Fibroblast of skin of left quadriceps (primary cell): ENCODE measurements around the gene FBXO21.

ENCODE experiments used
- DNase-seq, 2 experiments: peaks; one replicate each; pipeline ENCODE4 v3.0.0-alpha.2; 2013; ENCODE audit warnings: low read depth in 2 of 2

FBXO21 gene

DNA sequence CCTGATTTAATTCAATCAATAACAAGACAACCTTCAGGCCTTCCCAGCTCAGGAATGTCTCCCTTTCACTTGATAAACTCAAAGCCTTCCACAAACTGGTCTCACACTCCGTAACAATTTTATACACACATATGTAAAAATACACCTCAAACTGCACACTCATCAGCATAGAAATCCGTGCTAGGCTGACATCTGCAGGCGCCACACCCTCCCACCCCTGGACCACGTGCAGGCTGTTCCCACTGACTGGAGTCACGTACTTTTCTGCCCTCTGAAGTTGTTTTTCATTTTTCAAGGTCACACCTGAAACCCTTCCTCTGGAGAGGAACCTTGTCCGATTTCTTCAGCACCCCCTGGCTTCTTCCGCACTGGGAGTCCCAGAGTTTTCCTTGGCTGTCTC, 27.6 kb downstream of the FBXO21 start:
- no peak for DNase-seq

DNA sequence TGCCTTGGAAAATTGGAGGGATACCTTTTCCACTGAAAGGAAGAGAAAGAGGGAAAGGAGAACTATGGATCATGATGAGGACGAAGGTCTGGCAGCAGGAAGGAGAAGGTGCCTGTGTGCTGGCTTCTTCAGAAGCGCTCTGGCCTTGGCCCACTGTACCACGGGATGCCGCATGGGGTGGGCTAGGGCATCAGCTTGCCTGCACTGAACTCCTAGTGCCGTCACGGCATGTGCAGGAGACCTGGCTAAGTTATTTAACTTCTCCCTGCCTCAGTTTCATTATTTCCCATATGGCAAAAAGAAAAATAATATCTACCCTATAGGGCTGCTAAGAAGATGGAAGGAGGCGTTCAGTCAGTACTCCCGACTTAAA, 28.1 kb downstream of the FBXO21 start:
- no peak for DNase-seq

- no peak for DNase-seq
These were observed 28.7 kb downstream of the FBXO21 start for GRCh38 chr12:117161460-117162166.

GRCh38 chr12:117159674-117160073, 30.6 kb downstream of the FBXO21 start:
- DNase-seq: no peak

DNA sequence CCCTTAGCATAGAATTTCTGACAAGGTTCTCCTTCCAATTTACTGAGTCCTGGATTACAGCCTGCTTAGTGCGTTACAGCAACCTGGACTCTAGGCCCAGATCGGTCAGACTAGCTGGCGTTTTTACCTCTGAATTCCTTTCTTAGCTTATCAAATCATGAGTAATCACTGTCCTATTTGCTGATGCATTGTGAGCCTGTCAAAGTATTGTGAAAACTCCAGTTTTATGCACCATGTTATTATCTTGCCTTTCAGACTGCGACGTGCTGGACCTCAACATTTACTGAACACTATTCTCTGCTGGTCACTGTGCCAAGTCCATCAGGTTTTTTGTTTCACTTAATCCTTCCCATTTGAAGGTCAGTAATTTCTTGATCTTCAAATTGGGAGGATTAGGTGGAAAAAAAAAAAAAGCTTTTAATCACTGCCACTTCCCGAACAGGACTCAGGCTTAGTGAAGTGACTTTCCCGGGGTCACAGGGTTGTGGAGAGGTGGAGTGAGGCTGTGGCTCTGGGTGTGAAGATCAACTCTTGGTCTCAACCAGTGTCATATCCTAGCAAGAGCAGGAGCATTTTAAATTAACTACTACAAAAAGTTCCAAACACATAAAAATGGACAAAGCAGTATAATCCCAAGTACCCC, 31.2 kb downstream of the FBXO21 start:
- no peak for DNase-seq

DNA sequence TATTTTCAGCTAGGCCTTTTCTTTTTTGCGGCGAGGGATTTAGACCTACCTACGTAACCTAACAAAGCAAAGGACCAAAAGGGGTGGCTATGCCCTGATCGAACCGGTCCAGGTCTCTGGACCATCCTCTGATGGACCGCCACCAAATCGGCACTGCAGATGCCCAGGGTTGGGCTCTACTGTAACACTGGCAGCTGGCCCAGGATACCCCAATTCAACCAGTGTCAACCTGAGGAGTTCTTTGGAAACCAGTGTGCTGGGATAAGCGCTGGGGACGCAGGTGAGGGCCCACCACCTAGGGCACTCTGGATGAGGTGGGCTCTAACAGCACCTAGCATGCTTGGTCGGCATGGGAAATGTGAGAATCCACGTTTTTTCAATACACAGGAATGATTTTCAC, 32.2 kb downstream of the FBXO21 start:
- no peak for DNase-seq

DNA sequence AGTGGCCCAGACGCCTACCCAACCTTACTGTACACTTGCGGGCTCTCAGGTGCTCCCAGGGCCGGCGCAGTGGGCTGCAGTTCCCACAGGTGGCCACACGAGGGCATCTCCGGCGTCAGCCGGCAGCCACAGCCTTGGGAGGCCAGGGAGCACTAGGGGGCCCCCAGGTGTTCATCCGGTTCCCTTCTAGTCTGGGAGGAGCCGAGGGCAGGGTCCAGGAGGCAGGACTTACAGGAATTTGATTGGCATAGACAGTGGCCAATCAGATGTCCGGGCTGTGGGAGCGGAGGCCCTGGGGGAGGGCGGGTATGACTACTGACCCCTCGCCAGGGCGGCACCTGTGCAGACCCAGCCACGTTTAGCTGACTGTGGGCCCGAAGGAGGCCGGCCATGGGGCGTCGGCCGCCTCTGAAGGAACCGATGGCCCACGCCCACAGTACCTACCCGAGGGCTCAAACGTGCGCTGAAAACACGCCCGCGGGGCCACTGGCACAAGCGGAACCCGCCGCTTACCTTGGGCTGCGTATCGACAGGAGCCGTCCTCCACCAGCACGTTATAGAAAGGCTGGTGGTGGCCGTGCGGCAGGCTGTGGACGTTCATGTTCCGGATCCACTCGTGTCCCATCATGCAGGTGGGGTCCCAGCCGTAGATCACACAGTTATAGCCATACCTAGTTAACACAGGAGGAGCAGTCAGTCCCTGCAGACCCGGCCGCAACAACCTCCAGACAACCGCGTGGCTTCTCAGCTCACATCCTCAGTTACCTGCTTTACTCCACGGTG, 34.8 kb downstream of the FBXO21 start:
- DNase-seq: no peak

GRCh38 chr12:117152793-117153775, 37.2 kb downstream of the FBXO21 start:
- no peak for DNase-seq

GRCh38 chr12:117151403-117152031, 38.8 kb downstream of the FBXO21 start:
- DNase-seq: no peak

DNA sequence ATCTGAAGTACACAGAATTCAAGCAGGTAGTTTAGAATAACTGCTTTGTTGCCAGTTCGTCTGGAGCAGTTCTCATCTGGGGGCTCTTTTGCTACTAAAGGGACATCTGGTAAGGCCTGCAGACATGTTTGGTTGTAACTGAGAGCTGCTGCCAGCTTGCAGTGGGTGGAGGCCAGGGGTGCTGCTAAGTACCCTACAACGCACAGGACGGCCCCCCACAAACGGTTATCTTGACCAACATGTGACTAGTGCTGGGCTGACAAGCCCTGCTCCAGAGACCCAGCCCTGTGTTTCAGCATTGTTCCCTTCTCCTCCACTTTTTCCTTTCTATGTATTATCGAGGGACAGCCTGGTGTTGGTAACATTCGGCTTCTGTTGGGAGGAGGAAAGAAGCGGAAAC, 40.8 kb downstream of the FBXO21 start:
- DNase-seq: no peak

DNA sequence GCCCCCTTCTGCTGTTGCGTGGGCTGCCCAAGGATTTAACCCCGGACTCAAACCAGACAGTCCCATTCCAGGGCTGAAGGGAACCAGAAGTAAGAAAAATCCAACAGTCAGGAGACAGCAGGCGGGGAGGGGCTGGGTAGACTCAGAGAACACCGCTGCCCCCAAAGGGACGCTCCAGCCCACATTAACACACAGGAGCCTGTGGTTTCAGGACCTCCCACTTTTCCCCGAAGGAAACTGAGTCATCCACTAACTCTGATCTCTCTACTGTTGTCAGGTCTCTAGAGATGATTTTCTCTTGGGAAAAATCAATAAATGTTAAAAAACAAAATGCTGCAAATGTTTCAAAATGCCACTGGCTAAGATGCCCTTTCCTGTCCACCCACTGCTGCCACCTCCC, 41.6 kb downstream of the FBXO21 start:
- no peak for DNase-seq

GRCh38 chr12:117147639-117148038, 42.6 kb downstream of the FBXO21 start:
- no peak for DNase-seq

- DNase-seq: no peak
These were observed 44.6 kb downstream of the FBXO21 start for GRCh38 chr12:117145597-117146154.

DNA sequence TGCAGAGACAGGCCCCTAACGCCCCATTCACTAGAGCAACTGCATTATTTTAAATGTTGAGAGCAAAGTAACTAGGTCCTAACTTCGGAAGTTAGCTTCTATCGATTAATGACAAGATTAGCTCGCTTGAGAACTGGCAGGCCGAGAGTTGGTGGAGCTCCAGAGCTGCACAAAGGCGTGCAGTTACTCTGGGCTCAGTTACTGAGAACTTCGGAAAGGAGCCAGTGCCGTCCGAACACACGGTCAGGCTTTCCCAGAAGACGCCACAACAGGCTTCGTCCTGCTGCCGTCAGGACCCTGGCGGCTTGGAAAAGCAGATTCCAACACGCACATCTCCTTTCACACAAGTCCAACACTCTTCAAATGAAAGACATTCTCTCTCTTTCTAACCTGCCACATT, 45.7 kb downstream of the FBXO21 start:
- DNase-seq: no peak

- no peak for DNase-seq
These were observed 47.2 kb downstream of the FBXO21 start for GRCh38 chr12:117143008-117143532.

DNA sequence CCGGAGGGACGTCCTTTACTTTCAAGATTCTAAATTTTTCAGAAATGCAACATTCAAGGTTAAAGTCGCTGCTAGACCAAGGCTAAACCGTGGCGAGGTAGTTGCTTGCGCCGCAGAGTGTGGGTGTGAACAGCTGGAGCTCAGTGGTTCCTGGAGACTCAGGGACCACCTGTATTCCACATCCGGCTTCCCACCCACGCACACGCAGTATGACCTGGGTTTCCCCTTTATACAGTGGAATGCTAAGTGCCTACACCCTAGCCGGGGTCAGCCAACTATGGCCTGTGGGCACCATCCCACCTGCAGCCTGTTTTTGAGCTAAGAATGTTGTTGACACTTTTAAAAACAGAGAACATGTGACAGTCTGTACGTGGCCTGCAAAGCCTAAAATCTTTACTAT, 48.2 kb downstream of the FBXO21 start:
- no peak for DNase-seq

- no peak for DNase-seq
These were observed 49.0 kb downstream of the FBXO21 start for GRCh38 chr12:117141097-117141898.

GRCh38 chr12:117140397-117141096, 49.7 kb downstream of the FBXO21 start:
- no peak for DNase-seq

GRCh38 chr12:117139025-117139717, 51.1 kb downstream of the FBXO21 start:
- no peak for DNase-seq
